Mesendoderm (in vitro differentiated cells): Measurements from ENCODE around the gene TBC1D16.

Source experiments
- DNase-seq: peaks from one replicate; pipeline ENCODE4 v3.0.0; 2013
- H2AK5ac ChIP-seq: 2 replicates; pipeline ENCODE4 v1.6.1; 2013; ENCODE audit warnings: low read length, inconsistent platforms
- H2BK120ac ChIP-seq: 2 replicates; pipeline ENCODE4 v1.6.1; 2013; ENCODE audit warnings: low read depth, mild to moderate bottlenecking, low read length, moderate library complexity, mixed read lengths
- H2BK15ac ChIP-seq: replicated peaks from 2 replicates; pipeline ENCODE4 v1.6.1; 2013; ENCODE audit warnings: low read depth, mild to moderate bottlenecking, moderate library complexity
- H2BK5ac ChIP-seq: 2 replicates; pipeline ENCODE4 v1.6.1; 2013; ENCODE audit warnings: low read length, inconsistent platforms
- H3K18ac ChIP-seq: 2 replicates; pipeline ENCODE4 v1.6.1; 2013; ENCODE audit warnings: mild to moderate bottlenecking, low read length, mixed read lengths
- H3K23ac ChIP-seq: one replicate; pipeline ENCODE4 v1.6.1; 2013; ENCODE audit warnings: low read length
- H3K27ac ChIP-seq: 2 replicates; pipeline ENCODE4 v1.5.1; 2013; ENCODE audit warnings: low read depth, mild to moderate bottlenecking, inconsistent platforms, low read length, moderate library complexity
- H3K27me3 ChIP-seq: 2 replicates; pipeline ENCODE4 v1.6.1; 2013; ENCODE audit warnings: low read length, control low read depth, mild to moderate bottlenecking, inconsistent platforms; ENCODE audit not compliant: insufficient read depth, poor library complexity
- H3K36me3 ChIP-seq: 2 replicates; pipeline ENCODE4 v1.6.1; 2013; ENCODE audit warnings: low read length, inconsistent platforms; ENCODE audit not compliant: control insufficient read depth, insufficient read depth
- H3K4ac ChIP-seq: one replicate; pipeline ENCODE4 v1.6.1; 2013; ENCODE audit warnings: low read depth, mild to moderate bottlenecking, low read length, moderate library complexity
- H3K4me1 ChIP-seq: 2 replicates; pipeline ENCODE4 v1.6.1; 2013; ENCODE audit warnings: low read depth, low read length, inconsistent platforms; ENCODE audit not compliant: control insufficient read depth
- H3K4me2 ChIP-seq: 2 replicates; pipeline ENCODE4 v1.6.1; 2013; ENCODE audit warnings: low read length
- H3K4me3 ChIP-seq: 2 replicates; pipeline ENCODE4 v1.5.1; 2013; ENCODE audit warnings: mild to moderate bottlenecking, low read length
- H3K56ac ChIP-seq: one replicate; pipeline ENCODE4 v1.6.1; 2013; ENCODE audit warnings: low read length
- H3K79me1 ChIP-seq: 2 replicates; pipeline ENCODE4 v1.6.1; 2013; ENCODE audit warnings: low read length, inconsistent platforms
- H3K79me2 ChIP-seq: 2 replicates; pipeline ENCODE4 v1.6.1; 2013; ENCODE audit warnings: mild to moderate bottlenecking, low read length; ENCODE audit not compliant: control insufficient read depth, insufficient read depth
- H3K9ac ChIP-seq: 2 replicates; pipeline ENCODE4 v1.6.1; 2013; ENCODE audit warnings: low read length, inconsistent platforms
- H4K5ac ChIP-seq: one replicate; pipeline ENCODE4 v1.6.1; 2013; ENCODE audit warnings: low read length
- H4K8ac ChIP-seq: one replicate; pipeline ENCODE4 v1.6.1; 2013; ENCODE audit warnings: low read depth, mild to moderate bottlenecking, control low read depth, low read length, moderate library complexity
- WGBS: extraction: QIAGEN DNeasy Blood & Tissue Kit; methylation state at CpG from one replicate; pipeline ENCODE4 v1.1.7; 2013; ENCODE audit warnings: low lambda C conversion rate, missing lambda C conversion rate; ENCODE audit not compliant: insufficient coverage; ENCODE audit errors: extremely low coverage; 5-methylcytosine and 5-hydroxymethylcytosine counted together

TBC1D16 gene

GRCh38 chr17:80006339-80006720 is 29.3 kb downstream of the TBC1D16 start:
- H3K56ac ChIP-seq = peak overlapping the region; percentile 68
- no peak overlapping the region for H3K4ac ChIP-seq
- H4K8ac ChIP-seq = no peak overlapping the region
- peaks cover 4% of the 10 kb centered on the region for H3K4me1 ChIP-seq
- no peaks in the 10 kb centered on the region for H3K27me3 ChIP-seq
- H3K23ac ChIP-seq = no peak overlapping the region
- no peak overlapping the region for H3K18ac ChIP-seq
- no peak overlapping the region for H3K4me2 ChIP-seq
- peaks cover 1% of the 10 kb centered on the region for H3K79me1 ChIP-seq
- no peak for DNase-seq
- no peaks in the 10 kb centered on the region for H3K36me3 ChIP-seq
- no peaks in the 10 kb centered on the region for H3K79me2 ChIP-seq
- no CpG with 5 or more reads among the region's 8 CpGs for WGBS
- H2BK15ac ChIP-seq = no peak overlapping the region
- no peak overlapping the region for H2BK5ac ChIP-seq
- H3K27ac ChIP-seq = no peak overlapping the region
- no peak overlapping the region for H3K4me3 ChIP-seq
- H4K5ac ChIP-seq = no peak overlapping the region
- H2AK5ac ChIP-seq = no peak overlapping the region
- H2BK120ac ChIP-seq = no peak overlapping the region
- no peak overlapping the region for H3K9ac ChIP-seq

GRCh38 chr17:80005360-80006338 is 30.0 kb downstream of the TBC1D16 start:
- H3K4me2 ChIP-seq = peak overlapping the region; percentile 53
- no CpG with 5 or more reads among the region's 37 CpGs for WGBS
- DNase-seq = peak; percentile 65
- peaks cover 4% of the 10 kb centered on the region for H3K4me1 ChIP-seq
- peak overlapping the region; percentile 53 for H3K9ac ChIP-seq
- H2AK5ac ChIP-seq = no peak overlapping the region
- peak overlapping the region; percentile 68 for H3K56ac ChIP-seq
- H4K8ac ChIP-seq = no peak overlapping the region
- H2BK5ac ChIP-seq = no peak overlapping the region
- H4K5ac ChIP-seq = no peak overlapping the region
- no peak overlapping the region for H3K4ac ChIP-seq
- H3K36me3 ChIP-seq = no peaks in the 10 kb centered on the region
- peaks cover 1% of the 10 kb centered on the region for H3K79me1 ChIP-seq
- H3K79me2 ChIP-seq = no peaks in the 10 kb centered on the region
- H3K27me3 ChIP-seq = no peaks in the 10 kb centered on the region
- H3K27ac ChIP-seq = no peak overlapping the region
- H3K18ac ChIP-seq = no peak overlapping the region
- H3K23ac ChIP-seq = no peak overlapping the region
- H2BK120ac ChIP-seq = no peak overlapping the region
- no peak overlapping the region for H3K4me3 ChIP-seq
- no peak overlapping the region for H2BK15ac ChIP-seq

GRCh38 chr17:80003969-80004368 is 31.7 kb downstream of the TBC1D16 start:
- 100% methylated on average over 2 of the region's 15 CpGs for WGBS
- Histone ChIP-seq H3K79me1 (peaks cover 3% of the 10 kb centered on the region), H3K23ac (no peak overlapping the region)

GRCh38 chr17:80002690-80003490 is 32.8 kb downstream of the TBC1D16 start:
- peaks cover 3% of the 10 kb centered on the region for H3K79me1 ChIP-seq
- H3K56ac ChIP-seq = no peak overlapping the region
- H3K4ac ChIP-seq = no peak overlapping the region
- no peaks in the 10 kb centered on the region for H3K36me3 ChIP-seq
- no peak overlapping the region for H3K18ac ChIP-seq
- H3K4me2 ChIP-seq = no peak overlapping the region
- no peak for DNase-seq
- H2BK5ac ChIP-seq = no peak overlapping the region
- H3K79me2 ChIP-seq = no peaks in the 10 kb centered on the region
- no peak overlapping the region for H3K4me3 ChIP-seq
- no peak overlapping the region for H2BK120ac ChIP-seq
- no peak overlapping the region for H4K8ac ChIP-seq
- H3K27ac ChIP-seq = no peak overlapping the region
- no peak overlapping the region for H2BK15ac ChIP-seq
- H2AK5ac ChIP-seq = no peak overlapping the region
- no peaks in the 10 kb centered on the region for H3K27me3 ChIP-seq
- H4K5ac ChIP-seq = no peak overlapping the region
- WGBS = no CpG with 5 or more reads among the region's 30 CpGs
- no peak overlapping the region for H3K23ac ChIP-seq
- no peak overlapping the region for H3K9ac ChIP-seq
- H3K4me1 ChIP-seq = no peaks in the 10 kb centered on the region

More at GRCh38 chr17:80003969-80004368, 31.7 kb downstream of the TBC1D16 start:
- Histone ChIP-seq H2BK120ac (no peak overlapping the region), H3K4me3 (no peak overlapping the region), H3K18ac (no peak overlapping the region), H3K4me2 (no peak overlapping the region), H3K79me2 (no peaks in the 10 kb centered on the region), H3K4me1 (peaks cover 3% of the 10 kb centered on the region), H2AK5ac (no peak overlapping the region), H4K5ac (no peak overlapping the region), H3K27me3 (no peaks in the 10 kb centered on the region), H4K8ac (no peak overlapping the region), H3K4ac (no peak overlapping the region), H3K56ac (no peak overlapping the region), H3K36me3 (no peaks in the 10 kb centered on the region), H2BK15ac (no peak overlapping the region), H3K9ac (no peak overlapping the region), H2BK5ac (no peak overlapping the region), H3K27ac (no peak overlapping the region)
- DNase-seq = no peak

- H3K56ac ChIP-seq = no peak overlapping the region
- no peak overlapping the region for H3K4ac ChIP-seq
- H3K18ac ChIP-seq = no peak overlapping the region
- H3K9ac ChIP-seq = no peak overlapping the region
- H2BK15ac ChIP-seq = no peak overlapping the region
- no peaks in the 10 kb centered on the region for H3K27me3 ChIP-seq
- H3K23ac ChIP-seq = no peak overlapping the region
- no peak overlapping the region for H2BK120ac ChIP-seq
- no peak overlapping the region for H3K27ac ChIP-seq
- no peak overlapping the region for H2BK5ac ChIP-seq
- H3K79me2 ChIP-seq = no peaks in the 10 kb centered on the region
- no peak overlapping the region for H3K4me3 ChIP-seq
- DNase-seq = no peak
- no peaks in the 10 kb centered on the region for H3K4me1 ChIP-seq
- H3K79me1 ChIP-seq = peaks cover 3% of the 10 kb centered on the region
- H4K8ac ChIP-seq = no peak overlapping the region
- no CpG with 5 or more reads among the region's 26 CpGs for WGBS
- H3K4me2 ChIP-seq = no peak overlapping the region
- H4K5ac ChIP-seq = no peak overlapping the region
- no peak overlapping the region for H2AK5ac ChIP-seq
- H3K36me3 ChIP-seq = no peaks in the 10 kb centered on the region
Measured at GRCh38 chr17:80002070-80002641, 33.5 kb downstream of the TBC1D16 start.
